Placental pericyte (primary cell): Measurements from ENCODE around the gene SAP30BP. TPM values are rescaled to one million over a fixed set of nuclear protein-coding genes. Genes with fewer than 3 reads are reported as not detected.

ENCODE experiments used
- total RNA-seq: library from RNA; depleted of rRNA; stranded (reverse); fragments of >200 nt; gene quantifications from 2 replicates; pipeline ENCODE4 v1.2.3, GENCODE V29; 2012

The SAP30BP gene
- 66.6 and 75.9 TPM in 2 replicates for total RNA-seq

GRCh38 chr17:75666959-75667790, at the start of gene SAP30BP, which contains the start of gene RECQL5:
Gene SAP30BP, plus strand, starts transcription at chr17:75667338. Its CDS starts 35 bp downstream, at chr17:75667373.
Gene RECQL5, minus strand, starts transcription at chr17:75667154. Its CDS starts 597 bp downstream, at chr17:75666557.

GRCh38 chr17:75632863-75633485, 34.2 kb upstream of the SAP30BP start, which contains the start of gene SMIM5:
Gene SMIM5, plus strand, starts transcription at chr17:75633434. Its CDS starts 6,768 bp downstream, at chr17:75640202.

GRCh38 chr17:75720656-75721462, 53.7 kb downstream of the SAP30BP start, which contains the start of gene ITGB4:
Gene ITGB4, plus strand, starts transcription at chr17:75721459. Its CDS starts 3,245 bp downstream, at chr17:75724704.

Other genes starting within 250 kb of the SAP30BP start
- gene TMEM94, start 210.7 kb upstream of the SAP30BP start, total RNA-seq, result 35.1 and 58.4 TPM in 2 replicates
- 8.5 and 11.6 TPM in 2 replicates for gene CASKIN2, start 151.8 kb upstream of the SAP30BP start, total RNA-seq
- 9.6 and 12.7 TPM in 2 replicates for gene TSEN54, start 150.8 kb upstream of the SAP30BP start, total RNA-seq
- 0.57 and 1.8 TPM in 2 replicates for gene LLGL2, start 141.6 kb upstream of the SAP30BP start, total RNA-seq
- gene MYO15B, start 79.5 kb upstream of the SAP30BP start, total RNA-seq, result 0.57 and 1.3 TPM in 2 replicates
- not detected in 2 replicates for gene SMIM5, start 33.9 kb upstream of the SAP30BP start, total RNA-seq
- 21.7 and 22.6 TPM in 2 replicates for gene RECQL5, start 184 bp upstream of the SAP30BP start, total RNA-seq
- 0.44 and 0.57 TPM in 2 replicates for gene ITGB4, start 54.1 kb downstream of the SAP30BP start, total RNA-seq
- 24.7 and 37.7 TPM in 2 replicates for gene GALK1, start 97.9 kb downstream of the SAP30BP start, total RNA-seq
- 15.3 and 24.6 TPM in 2 replicates for gene UNK, start 117.5 kb downstream of the SAP30BP start, total RNA-seq
- 1.8 and 2.3 TPM in 2 replicates for gene UNC13D, start 177.1 kb downstream of the SAP30BP start, total RNA-seq
- 23.0 and 64.6 TPM in 2 replicates for gene WBP2, start 188.0 kb downstream of the SAP30BP start, total RNA-seq
- gene TRIM47, start 211.2 kb downstream of the SAP30BP start, total RNA-seq, result 15.3 and 18.6 TPM in 2 replicates
- gene TRIM65, start 229.6 kb downstream of the SAP30BP start, total RNA-seq, result 14.4 and 26.5 TPM in 2 replicates
- gene MRPL38, start 237.5 kb downstream of the SAP30BP start, total RNA-seq, result 35.5 and 44.2 TPM in 2 replicates